CD4-positive, alpha-beta T cell treated with Interleukin-17A for 4 hours (primary cell): ENCODE data around the gene TPMT.
"Not testable (repeated sequence)": the region's sequence is repeated elsewhere in the genome, so short reads cannot be mapped to it uniquely, and the experiment has no call there.

Source experiments
- DNase-seq: peaks from one replicate; pipeline ENCODE4 v3.0.0-alpha.2; 2020; ENCODE audit warnings: mixed read lengths

Gene TPMT

GRCh38 chr6:18154507-18155149 lies at the start of gene TPMT:
Gene TPMT, minus strand, starts transcription at chr6:18155077. Its CDS starts 5,950 bp downstream, at chr6:18149127.
- no peak for DNase-seq

- no peak for DNase-seq
These were observed 48.9 kb upstream of the TPMT start for GRCh38 chr6:18203786-18204185.

- DNase-seq, result no peak
These were observed 37.1 kb upstream of the TPMT start for GRCh38 chr6:18192026-18192425.

- DNase-seq, result no peak
These were observed 34.3 kb upstream of the TPMT start for GRCh38 chr6:18189196-18189595.

GRCh38 chr6:18187701-18188100 lies 32.8 kb upstream of the TPMT start:
- no peak for DNase-seq

- DNase-seq, result no peak
These were observed 31.8 kb upstream of the TPMT start for GRCh38 chr6:18186540-18187250.

GRCh38 chr6:18186033-18186432 lies 31.2 kb upstream of the TPMT start:
- no peak for DNase-seq

GRCh38 chr6:18185624-18186023 lies 30.7 kb upstream of the TPMT start:
- no peak for DNase-seq

GRCh38 chr6:18183766-18184165 lies 28.9 kb upstream of the TPMT start:
- no peak for DNase-seq

GRCh38 chr6:18182568-18182967 lies 27.7 kb upstream of the TPMT start:
- no peak for DNase-seq

- DNase-seq, result no peak
These were observed 25.0 kb upstream of the TPMT start for GRCh38 chr6:18179770-18180356.

GRCh38 chr6:18178960-18179615 lies 24.2 kb upstream of the TPMT start:
- DNase-seq, result no peak

GRCh38 chr6:18177286-18177965 lies 22.5 kb upstream of the TPMT start:
- no peak for DNase-seq

- DNase-seq, result not testable (repeated sequence)
These were observed 21.3 kb upstream of the TPMT start for GRCh38 chr6:18176198-18176597.

GRCh38 chr6:18171871-18172270 lies 17.0 kb upstream of the TPMT start:
- DNase-seq, result no peak

GRCh38 chr6:18168264-18168663 lies 13.4 kb upstream of the TPMT start:
- DNase-seq, result no peak

GRCh38 chr6:18166312-18167036 lies 11.6 kb upstream of the TPMT start:
- no peak for DNase-seq

- DNase-seq, result no peak
These were observed 10.9 kb upstream of the TPMT start for GRCh38 chr6:18165751-18166150.

GRCh38 chr6:18162401-18162800 lies 7.5 kb upstream of the TPMT start:
- no peak for DNase-seq

GRCh38 chr6:18161431-18161830 lies 6.6 kb upstream of the TPMT start:
- no peak for DNase-seq

- DNase-seq, result no peak
These were observed 6.0 kb upstream of the TPMT start for GRCh38 chr6:18160911-18161310.

- DNase-seq, result peak; percentile 57
These were observed 1.1 kb upstream of the TPMT start for GRCh38 chr6:18155864-18156421.
